Measurements from ENCODE around the gene SLC35D2. TPM values are rescaled to one million over a fixed set of nuclear protein-coding genes. Genes with fewer than 3 reads are reported as not detected.
"Not testable (repeated sequence)": the region's sequence is repeated elsewhere in the genome, so short reads cannot be mapped to it uniquely, and the experiment has no call there.

SLC35D2 gene
- total and polyA plus RNA-seq, 7 donors = 2.0 to 5.9 (median 3.1) TPM

DNA sequence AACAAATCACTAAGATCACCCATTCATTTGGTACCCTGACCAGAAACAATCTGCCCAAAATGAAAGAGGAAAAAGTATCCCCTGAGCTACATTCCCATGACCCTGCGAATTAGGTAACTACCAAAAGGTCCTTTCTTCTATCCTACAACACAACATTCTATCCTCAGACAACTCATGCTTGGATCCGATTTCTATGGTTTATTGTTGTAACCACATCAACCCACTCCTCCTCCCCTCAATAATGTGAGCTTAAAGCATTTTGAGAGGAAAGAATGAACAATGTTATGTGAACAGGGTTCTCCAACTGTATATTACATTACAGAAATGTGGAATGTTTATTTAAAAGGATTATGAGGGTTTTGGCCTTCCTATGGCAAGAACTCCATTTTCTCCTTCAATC, 4.0 kb downstream of the SLC35D2 start:
- TF ChIP-seq, protein P1, sequence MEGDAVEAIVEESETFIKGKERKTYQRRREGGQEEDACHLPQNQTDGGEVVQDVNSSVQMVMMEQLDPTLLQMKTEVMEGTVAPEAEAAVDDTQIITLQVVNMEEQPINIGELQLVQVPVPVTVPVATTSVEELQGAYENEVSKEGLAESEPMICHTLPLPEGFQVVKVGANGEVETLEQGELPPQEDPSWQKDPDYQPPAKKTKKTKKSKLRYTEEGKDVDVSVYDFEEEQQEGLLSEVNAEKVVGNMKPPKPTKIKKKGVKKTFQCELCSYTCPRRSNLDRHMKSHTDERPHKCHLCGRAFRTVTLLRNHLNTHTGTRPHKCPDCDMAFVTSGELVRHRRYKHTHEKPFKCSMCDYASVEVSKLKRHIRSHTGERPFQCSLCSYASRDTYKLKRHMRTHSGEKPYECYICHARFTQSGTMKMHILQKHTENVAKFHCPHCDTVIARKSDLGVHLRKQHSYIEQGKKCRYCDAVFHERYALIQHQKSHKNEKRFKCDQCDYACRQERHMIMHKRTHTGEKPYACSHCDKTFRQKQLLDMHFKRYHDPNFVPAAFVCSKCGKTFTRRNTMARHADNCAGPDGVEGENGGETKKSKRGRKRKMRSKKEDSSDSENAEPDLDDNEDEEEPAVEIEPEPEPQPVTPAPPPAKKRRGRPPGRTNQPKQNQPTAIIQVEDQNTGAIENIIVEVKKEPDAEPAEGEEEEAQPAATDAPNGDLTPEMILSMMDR (IDR thresholded peaks at IDR 0.05) = no peak

DNA sequence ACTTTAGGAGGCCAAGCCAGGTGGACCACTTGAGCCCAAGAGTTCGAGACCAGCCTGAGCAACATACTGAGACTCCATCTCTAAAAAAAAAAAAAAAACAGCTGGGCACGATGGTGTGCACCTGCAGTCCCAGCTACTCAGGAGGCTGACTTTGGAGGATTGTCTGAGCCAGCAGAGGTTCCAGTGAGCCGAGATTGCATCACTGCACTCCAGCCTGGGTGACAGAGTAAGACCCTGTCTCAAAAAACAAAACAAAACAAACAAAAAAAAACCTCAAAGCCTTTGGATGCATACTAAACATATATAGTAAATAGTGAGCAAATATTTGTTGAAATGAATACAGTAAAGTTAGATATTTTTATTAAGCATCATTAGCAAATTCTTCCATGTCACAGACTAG, 5.3 kb downstream of the SLC35D2 start:
- 82 to 96% (median 88%) methylated on average over 3 of the region's 3 CpGs for WGBS, 3 donors
- no peak for DNase-seq
- no peaks in the 10 kb centered on the region for H3K27me3 ChIP-seq (ENCODE audit: insufficient read depth in 3 of 3, low read length in 2 of 3)
- no peak overlapping the region for H3K4me3 ChIP-seq
- no peak for ATAC-seq
- H3K4me1 ChIP-seq = peaks cover 3% of the 10 kb centered on the region
- TF ChIP-seq, protein P1 (IDR thresholded peaks at IDR 0.05) = no peak
- no peaks in the 10 kb centered on the region for H3K36me3 ChIP-seq (ENCODE audit: insufficient read depth in 1 of 2, low read depth in 1 of 2)
- intact Hi-C loops (cut with DNase I) = no loop called here
- H3K27ac ChIP-seq = no peak overlapping the region
- no peaks in the 10 kb centered on the region for H3K9me3 ChIP-seq

More for the DNA sequence above, 4.0 kb downstream of the SLC35D2 start:
- Histone ChIP-seq H3K27ac (no peak overlapping the region), H3K9me3 (no peaks in the 10 kb centered on the region), H3K4me3 (no peak overlapping the region), H3K27me3 (ENCODE audit: insufficient read depth in 3 of 3, low read length in 2 of 3) (no peaks in the 10 kb centered on the region), H3K4me1 (peaks cover 3% of the 10 kb centered on the region), H3K36me3 (ENCODE audit: insufficient read depth in 1 of 2, low read depth in 1 of 2) (no peaks in the 10 kb centered on the region)
- no peak for DNase-seq
- WGBS, 3 donors = 94 to 95% (median 94%) methylated on average over 2 of the region's 2 CpGs
- intact Hi-C loops (cut with DNase I) = no loop called here
- ATAC-seq = no peak

GRCh38 chr9:96376891-96377874, 6.3 kb downstream of the SLC35D2 start:
- intact Hi-C loops (cut with DNase I) = no loop called here
- DNase-seq = no peak
- WGBS, 3 donors = 56 to 63% (median 58%) methylated on average over 13 of the region's 13 CpGs
- Histone ChIP-seq H3K4me1 (no peaks in the 10 kb centered on the region), H3K27me3 (ENCODE audit: insufficient read depth in 3 of 3, low read length in 2 of 3) (no peaks in the 10 kb centered on the region), H3K4me3 (no peak overlapping the region), H3K27ac (no peak overlapping the region), H3K36me3 (ENCODE audit: insufficient read depth in 1 of 2, low read depth in 1 of 2) (no peaks in the 10 kb centered on the region), H3K9me3 (no peaks in the 10 kb centered on the region)
- TF ChIP-seq, protein P1 (IDR thresholded peaks at IDR 0.05) = no peak
- ATAC-seq = no peak

DNA sequence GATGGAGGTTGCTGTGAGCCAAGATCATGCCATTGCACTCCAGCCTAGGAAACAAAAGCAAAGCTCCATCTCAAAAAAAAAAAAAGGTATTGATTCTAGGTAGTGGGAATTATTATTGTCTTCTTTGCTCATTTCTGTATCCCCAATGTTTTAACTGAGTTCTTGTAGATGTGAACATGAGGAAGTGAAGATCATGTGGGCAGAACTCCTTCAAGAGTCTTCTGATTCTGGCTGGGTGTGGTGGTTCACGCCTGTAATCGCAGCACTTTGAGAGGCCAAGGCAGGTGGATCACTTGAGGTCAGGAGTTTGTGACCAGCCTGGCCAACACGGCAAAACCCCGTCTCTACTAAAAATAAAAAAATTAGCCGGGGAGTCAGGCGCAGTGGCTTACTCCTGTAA, 8.0 kb downstream of the SLC35D2 start:
- 80 to 84% (median 83%) methylated on average over 6 of the region's 6 CpGs for WGBS, 3 donors

GRCh38 chr9:96367943-96368342, 15.6 kb downstream of the SLC35D2 start:
- Histone ChIP-seq H3K27me3 (ENCODE audit: insufficient read depth in 3 of 3, low read length in 2 of 3) (no peaks in the 10 kb centered on the region), H3K27ac (no peak overlapping the region), H3K4me3 (no peak overlapping the region), H3K4me1 (no peaks in the 10 kb centered on the region), H3K9me3 (no peaks in the 10 kb centered on the region), H3K36me3 (ENCODE audit: insufficient read depth in 1 of 2, low read depth in 1 of 2) (peaks cover 0 to 15% of the 10 kb centered on the region in 2 donors)
- TF ChIP-seq, protein P1 (IDR thresholded peaks at IDR 0.05) = no peak
- WGBS, 3 donors = 95 to 99% (median 96%) methylated on average over 1 of the region's 1 CpG
- intact Hi-C loops (cut with DNase I) = no loop called here
- no peak for ATAC-seq
- no peak for DNase-seq

More for the DNA sequence above, 8.0 kb downstream of the SLC35D2 start:
- H3K4me3 ChIP-seq; intact Hi-C loops (cut with DNase I); H3K36me3 ChIP-seq (ENCODE audit: insufficient read depth in 1 of 2, low read depth in 1 of 2); H3K27ac ChIP-seq; DNase-seq; H3K27me3 ChIP-seq (ENCODE audit: insufficient read depth in 3 of 3, low read length in 2 of 3); ATAC-seq; H3K9me3 ChIP-seq; H3K4me1 ChIP-seq: not testable (repeated sequence)

Measured in psoas muscle (tissue), 8 donors.